ENCODE data around the gene KCNK15.
"Not testable (repeated sequence)": the region's sequence is repeated elsewhere in the genome, so short reads cannot be mapped to it uniquely, and the experiment has no call there.

KCNK15 gene

DNA sequence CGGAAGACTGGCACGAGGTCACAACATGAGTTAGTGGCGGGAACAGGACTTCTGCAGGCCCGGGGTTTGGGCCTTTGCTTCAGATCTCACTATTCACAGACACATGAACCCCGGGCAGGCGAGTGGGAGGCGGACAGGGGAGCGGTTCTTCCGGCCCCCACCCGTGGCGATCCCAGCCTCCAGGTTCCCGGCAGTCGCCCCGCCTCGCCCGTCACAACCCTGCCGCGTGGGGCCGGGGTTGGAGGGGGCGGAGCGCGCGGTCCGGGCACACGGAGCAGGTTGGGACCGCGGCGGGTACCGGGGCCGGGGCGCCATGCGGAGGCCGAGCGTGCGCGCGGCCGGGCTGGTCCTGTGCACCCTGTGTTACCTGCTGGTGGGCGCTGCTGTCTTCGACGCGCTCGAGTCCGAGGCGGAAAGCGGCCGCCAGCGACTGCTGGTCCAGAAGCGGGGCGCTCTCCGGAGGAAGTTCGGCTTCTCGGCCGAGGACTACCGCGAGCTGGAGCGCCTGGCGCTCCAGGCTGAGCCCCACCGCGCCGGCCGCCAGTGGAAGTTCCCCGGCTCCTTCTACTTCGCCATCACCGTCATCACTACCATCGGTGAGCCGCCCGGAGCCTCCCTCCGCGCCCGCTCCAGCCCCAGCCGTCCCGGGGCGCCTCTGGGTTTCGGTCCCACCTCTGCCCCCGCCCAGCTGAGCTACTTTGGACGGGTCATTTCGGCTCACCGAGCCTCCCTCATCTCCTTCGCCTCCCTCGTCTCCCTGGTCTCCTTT lies at the start of gene KCNK15:
TSS of gene KCNK15 (plus strand) at position 268 of the 769 bp plus-strand sequence. CDS start at position 314, 46 bp downstream.
- DNase-seq, result peak; percentile 27

DNA sequence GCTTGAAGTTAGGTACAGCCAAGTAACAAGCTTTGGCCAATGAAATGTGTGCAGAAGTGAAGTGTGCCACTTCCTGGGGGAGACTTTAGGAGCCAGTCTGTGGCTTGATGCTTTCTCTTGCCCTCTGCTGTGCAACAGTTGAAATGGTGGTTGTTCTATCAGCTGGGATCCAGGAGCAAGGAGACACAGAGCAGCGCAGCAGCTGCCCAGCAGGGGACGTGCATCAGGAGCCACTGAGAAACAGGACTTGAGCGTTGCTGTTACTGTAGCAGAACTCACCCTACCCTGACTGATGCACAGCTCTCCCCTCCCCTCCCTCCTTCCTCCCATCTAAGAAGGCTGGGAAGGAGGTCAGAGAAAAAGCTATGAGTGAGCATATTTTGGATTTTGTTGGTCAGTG lies 49.4 kb upstream of the KCNK15 start:
- DNase-seq, result no peak

DNA sequence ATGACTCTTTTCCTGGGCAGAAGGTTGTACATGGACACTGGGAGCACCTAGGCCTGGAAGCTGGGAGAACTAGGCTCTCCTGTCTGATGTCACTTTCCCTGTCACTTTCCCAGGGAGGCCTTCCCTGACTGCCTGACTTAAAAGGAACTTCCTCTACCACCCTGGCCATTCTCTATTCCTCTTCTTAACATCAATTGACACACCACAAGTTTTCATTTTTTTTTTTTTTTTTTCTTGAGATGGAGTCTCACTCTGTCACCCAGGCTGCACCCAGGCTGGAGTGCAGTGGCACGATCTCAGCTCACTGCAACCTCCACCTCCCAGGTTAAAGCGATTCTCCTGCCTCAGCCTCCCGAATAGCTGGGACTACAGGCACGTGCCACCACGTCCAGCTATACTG lies 48.6 kb upstream of the KCNK15 start:
- DNase-seq, result not testable (repeated sequence)

DNA sequence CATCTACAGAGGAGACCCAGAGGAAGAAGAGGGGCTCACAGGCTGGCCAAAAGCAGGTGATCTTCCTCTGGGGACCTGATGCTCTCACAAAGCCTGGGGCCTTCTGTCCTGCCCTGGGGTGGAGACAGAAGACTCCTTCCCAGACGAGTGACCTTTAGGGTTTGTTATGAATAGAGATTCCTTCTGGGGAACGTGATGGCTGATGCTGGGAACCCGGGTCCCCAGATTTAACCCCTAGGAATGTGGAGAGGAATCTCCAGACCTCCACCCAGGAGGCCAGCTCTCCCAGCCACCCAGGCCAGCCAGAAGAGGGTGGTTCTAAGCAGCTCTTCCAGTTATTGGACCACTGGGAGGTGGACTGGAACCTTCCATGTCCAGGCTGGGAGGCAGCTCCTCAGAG lies 47.3 kb upstream of the KCNK15 start:
- no peak for DNase-seq

DNA sequence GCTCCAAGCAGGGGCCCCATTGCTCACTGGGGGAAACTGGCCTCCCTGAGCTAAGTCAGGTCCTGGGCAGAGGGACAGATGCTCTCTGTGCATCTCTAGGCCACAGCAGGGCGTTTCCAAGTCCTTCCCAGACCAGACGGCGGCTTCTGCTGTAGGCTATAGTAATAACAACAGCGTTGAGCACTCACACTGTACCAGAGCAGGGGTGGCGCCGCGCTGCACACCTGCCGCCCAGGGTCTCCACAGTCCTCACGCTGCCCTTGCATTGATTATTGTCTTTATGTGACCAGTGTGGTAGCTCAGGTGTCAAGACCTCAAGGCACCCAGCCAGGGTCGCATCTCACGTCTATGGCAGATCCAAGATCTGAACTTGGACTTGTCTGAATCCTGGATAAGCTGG lies 45.4 kb upstream of the KCNK15 start:
- DNase-seq, result no peak

DNA sequence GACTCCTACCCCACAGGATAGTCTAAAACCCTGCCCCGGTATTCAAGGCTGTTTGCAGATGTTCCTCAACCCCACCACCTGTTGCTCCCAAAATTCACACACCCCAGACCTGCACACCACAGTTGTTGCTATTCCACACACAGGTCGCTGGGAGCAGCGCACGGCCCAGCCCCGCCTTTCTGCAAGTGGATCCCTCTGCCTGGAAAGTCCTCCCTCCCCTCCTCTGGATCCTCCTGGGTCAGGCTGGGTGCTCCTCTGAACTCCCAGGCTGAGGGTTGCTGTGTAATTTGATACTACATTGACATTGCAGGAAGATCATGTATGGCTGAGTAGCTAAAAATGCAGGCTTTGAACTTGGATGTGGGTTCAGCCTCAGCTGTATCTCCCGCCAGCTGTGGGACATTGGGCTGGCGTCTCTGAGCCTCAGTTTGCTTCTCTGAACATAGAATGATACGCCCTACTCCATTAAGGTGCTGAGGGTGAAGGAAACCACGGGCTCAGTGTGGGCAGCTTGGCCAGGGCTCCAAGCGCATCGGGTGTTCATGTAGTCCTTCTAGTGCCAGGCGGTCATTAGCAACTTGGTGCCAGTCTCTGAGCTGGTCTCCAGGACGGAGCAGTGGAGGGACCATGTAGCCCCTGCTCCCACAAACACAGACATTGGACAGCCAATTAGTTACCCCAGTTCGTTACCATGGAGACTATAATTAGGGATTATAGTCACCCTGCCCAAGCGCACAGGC lies 44.4 kb upstream of the KCNK15 start:
- DNase-seq, result peak; percentile 53

GRCh38 chr20:44701858-44702256 lies 43.8 kb upstream of the KCNK15 start:
- no peak for DNase-seq

DNA sequence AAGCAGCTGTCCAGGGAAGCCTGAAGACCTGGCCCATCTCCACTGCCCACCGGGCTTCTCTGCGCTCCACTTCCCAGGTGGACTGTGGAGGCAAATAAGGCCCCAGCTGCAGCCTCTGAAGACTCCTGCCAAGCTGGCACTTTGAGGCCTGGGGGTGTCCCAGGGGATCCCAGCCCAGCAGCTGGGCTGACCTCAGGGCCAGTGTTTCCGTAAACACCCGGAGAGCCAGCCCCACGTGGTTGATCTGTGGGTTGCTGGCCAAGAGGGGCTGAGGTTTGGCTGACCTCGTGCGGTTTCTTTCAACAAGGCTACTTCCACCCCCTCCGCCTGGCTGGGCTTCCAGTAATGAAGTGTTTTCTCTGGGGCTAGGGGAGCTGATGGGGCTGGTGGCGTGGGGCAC lies 42.9 kb upstream of the KCNK15 start:
- peak; percentile 75 for DNase-seq

DNA sequence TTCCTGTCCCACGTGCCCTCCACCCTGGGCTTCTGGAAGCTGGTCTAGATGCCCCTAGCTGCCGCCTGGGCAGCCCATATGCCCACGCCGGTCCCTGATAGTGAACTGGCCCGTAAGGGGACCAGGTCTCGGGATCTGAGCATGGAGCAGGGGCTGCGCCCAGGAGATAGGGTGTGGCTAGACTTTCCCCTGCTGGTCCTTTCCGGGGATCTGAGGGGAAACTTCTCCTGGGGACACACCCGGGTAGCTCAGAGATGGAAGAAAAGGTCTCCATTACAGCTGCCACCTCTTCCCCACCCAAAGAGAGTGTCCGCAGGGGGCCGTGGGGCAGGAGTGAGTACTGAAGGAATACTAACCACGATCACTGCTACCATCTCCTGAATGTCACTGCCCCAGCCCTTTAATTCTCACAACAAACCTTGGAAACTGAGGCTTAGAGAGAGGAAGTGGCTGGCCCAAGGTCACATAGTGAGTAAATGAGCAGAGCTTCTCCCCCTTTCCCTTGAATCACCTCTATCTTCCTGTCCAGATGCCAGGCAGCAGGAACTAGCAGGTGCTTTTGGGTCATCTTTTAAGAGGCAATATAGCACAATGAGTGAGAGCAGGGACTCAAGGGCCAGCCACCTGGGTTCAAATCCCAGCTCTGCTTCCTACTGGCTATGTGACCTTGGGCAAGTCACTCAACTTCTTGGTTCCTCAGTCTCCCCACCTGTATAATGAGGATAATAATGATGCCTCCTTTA lies 42.3 kb upstream of the KCNK15 start:
- no peak for DNase-seq

GRCh38 chr20:44703956-44704488 lies 41.6 kb upstream of the KCNK15 start:
- DNase-seq, result no peak

- DNase-seq, result peak; percentile 83
Measured at GRCh38 chr20:44704551-44704971, 41.1 kb upstream of the KCNK15 start.

DNA sequence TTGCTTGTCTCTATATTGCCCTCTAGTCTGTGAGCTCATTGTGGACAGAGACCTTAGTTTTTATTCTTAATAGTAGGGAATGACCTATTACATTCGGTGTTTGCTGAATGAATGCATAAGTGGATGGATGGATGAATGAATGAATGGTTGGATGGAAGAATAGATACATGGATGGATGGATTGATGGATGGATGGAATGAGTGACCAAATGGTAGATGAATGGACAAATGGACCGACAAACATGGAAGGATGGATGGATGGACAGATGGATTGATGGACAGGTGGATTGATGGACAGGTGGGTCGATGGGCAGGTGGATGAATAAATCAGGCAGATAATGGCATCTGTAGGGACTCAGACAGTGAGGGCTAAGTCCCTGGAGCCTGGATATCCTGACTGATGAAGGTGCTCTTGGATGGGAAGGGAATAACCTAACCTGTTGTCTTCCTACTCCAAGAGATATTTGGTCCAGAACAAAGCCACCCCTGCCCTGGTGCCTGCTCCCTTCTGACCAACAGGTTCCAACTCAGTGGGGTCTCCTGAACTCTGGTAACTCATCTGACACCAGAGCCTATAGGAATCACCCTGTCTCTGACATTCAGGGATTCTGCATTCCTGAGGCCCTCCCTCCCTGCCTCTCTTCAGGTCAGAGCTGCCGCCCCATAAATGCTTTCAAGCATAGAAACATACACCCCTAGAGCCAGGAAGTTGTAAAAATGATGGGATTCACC lies 40.1 kb upstream of the KCNK15 start:
- no peak for DNase-seq

- DNase-seq, result peak; percentile 83
Measured at GRCh38 chr20:44706301-44707017, 39.2 kb upstream of the KCNK15 start.

DNA sequence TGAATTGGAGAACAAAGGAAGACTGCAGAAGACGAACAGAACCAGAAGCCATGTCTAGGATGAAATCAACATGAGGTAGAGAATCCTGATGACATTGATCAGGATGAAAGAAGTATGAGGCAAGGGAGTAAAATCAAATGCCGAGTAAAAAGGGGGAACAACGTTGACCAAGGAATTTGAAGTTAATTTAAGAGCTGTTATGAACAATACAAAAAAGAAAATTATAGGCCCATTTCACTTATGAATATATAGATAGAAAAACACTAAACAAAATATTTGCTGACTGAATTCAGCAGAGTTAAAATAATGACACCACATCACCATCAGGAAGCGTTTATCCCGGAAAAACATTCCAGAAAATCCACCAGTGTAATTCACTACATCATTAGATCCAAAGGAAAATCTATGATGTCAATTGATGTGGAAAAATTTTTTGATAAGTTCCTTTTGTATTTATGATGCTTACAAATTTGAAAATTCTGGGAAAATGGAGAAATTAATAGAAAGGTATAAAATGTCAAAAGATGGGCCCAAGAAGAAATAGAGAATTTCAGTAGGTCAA lies 38.6 kb upstream of the KCNK15 start:
- DNase-seq, result peak; percentile 53

DNA sequence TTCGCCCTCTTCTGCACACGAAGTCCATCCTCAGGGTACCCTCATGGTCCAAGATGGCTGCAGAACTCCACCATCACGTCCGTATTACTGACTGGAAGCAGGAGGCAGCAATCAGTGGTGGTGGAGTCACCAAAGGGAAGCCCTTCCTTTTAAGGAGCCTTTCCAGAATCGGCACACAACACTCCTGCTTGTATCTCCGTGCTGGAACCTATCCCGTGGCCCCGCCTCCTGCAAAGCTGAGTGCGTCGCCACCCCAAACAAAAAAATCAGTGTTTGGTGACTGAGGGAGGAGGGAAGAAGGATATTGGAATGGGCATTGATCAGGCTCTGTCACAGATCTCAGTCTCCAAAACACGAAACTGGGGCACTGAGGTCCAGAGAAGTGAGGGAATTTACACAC lies 36.3 kb upstream of the KCNK15 start:
- no peak for DNase-seq

- DNase-seq, result no peak
Measured at GRCh38 chr20:44709797-44710196, 35.9 kb upstream of the KCNK15 start.

GRCh38 chr20:44711237-44711636 lies 34.4 kb upstream of the KCNK15 start:
- no peak for DNase-seq

DNA sequence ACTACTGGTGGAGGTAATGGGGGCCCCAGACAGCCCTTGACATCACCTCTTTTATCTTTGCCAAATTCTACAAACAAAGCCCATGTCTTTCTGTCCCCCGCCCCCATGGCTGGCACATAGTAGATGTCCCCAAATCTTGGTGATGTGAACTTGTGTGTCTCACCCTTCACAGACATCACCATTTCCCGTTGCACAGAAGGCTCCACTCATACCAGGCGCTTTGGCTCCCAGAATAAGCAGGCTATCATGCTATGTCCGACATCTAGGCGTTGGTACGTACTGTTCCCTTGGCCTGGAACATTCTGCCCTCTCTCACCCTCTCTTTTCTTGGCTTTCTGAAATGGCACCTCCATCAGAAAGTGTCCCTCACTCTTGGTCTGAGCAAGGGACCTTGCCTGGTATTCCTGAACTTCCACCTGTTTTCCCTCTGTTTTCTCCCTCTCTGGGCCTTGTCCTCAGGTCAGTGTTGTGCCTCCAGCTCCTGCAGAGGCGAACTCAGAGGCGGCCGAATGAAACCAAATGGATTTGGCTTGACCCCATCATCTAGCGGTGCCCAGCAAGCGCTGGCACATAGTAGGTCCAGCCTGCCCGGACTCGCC lies 31.5 kb upstream of the KCNK15 start:
- no peak for DNase-seq

- peak; percentile 78 for DNase-seq
Measured at GRCh38 chr20:44714701-44715498, 30.8 kb upstream of the KCNK15 start, which contains the start of gene CCN5. Gene CCN5 (plus strand): TSS chr20:44715369. CDS start chr20:44715391, 22 bp downstream.

Measured in fibroblast of skin of right biceps (primary cell).